HG03025 (cell line): Measurements from ENCODE around the gene PPIE.

Experiments used
- ATAC-seq: cut with Tn5 transposase; IDR thresholded peaks from one replicate; pipeline ENCODE4 v1.9.1; 2021; ENCODE audit warnings: mild to moderate bottlenecking, moderate library complexity; ENCODE audit not compliant: unreplicated experiment, low FRiP score

PPIE gene

GRCh38 chr1:39720094-39720999 is 18.3 kb upstream of the PPIE start:
- no peak for ATAC-seq

- ATAC-seq, result no peak
Measured at GRCh38 chr1:39721664-39722063, 17.0 kb upstream of the PPIE start.

- no peak for ATAC-seq
Measured at GRCh38 chr1:39722495-39722894, 16.2 kb upstream of the PPIE start.

GRCh38 chr1:39726600-39726999 is 12.1 kb upstream of the PPIE start:
- no peak for ATAC-seq

GRCh38 chr1:39727221-39727931 is 11.3 kb upstream of the PPIE start:
- ATAC-seq, result no peak

- no peak for ATAC-seq
Measured at GRCh38 chr1:39727932-39728317, 10.8 kb upstream of the PPIE start.

- no peak for ATAC-seq
Measured at GRCh38 chr1:39729030-39729429, 9.7 kb upstream of the PPIE start.

- ATAC-seq, result no peak
Measured at GRCh38 chr1:39729842-39730241, 8.8 kb upstream of the PPIE start.

- no peak for ATAC-seq
Measured at GRCh38 chr1:39732730-39733129, 6.0 kb upstream of the PPIE start.

- no peak for ATAC-seq
Measured at GRCh38 chr1:39733161-39733560, 5.5 kb upstream of the PPIE start.

GRCh38 chr1:39735731-39736130 is 3.0 kb upstream of the PPIE start:
- ATAC-seq, result no peak

- no peak for ATAC-seq
Measured at GRCh38 chr1:39737546-39738169, 1.0 kb upstream of the PPIE start.

- no peak for ATAC-seq
Measured at GRCh38 chr1:39745016-39745670, 6.5 kb downstream of the PPIE start.

- no peak for ATAC-seq
Measured at GRCh38 chr1:39751595-39751994, 12.9 kb downstream of the PPIE start.

GRCh38 chr1:39752703-39753102 is 14.0 kb downstream of the PPIE start:
- no peak for ATAC-seq

GRCh38 chr1:39753132-39754025 is 14.7 kb downstream of the PPIE start:
- ATAC-seq, result no peak

GRCh38 chr1:39754026-39754570 is 15.4 kb downstream of the PPIE start:
- no peak for ATAC-seq

- no peak for ATAC-seq
Measured at GRCh38 chr1:39754906-39755504, 16.3 kb downstream of the PPIE start.

GRCh38 chr1:39755965-39756659 is 17.4 kb downstream of the PPIE start:
- no peak for ATAC-seq
